H1 (cell line): Measurements from ENCODE around the gene DPP4. TPM values are rescaled to one million over a fixed set of nuclear protein-coding genes. Genes with fewer than 3 reads are reported as not detected.

Experiments used
- CTCF ChIA-PET: fragments of 300-600 bp; sonication (Branson Sonifier 250); formaldehyde crosslinking; loops from one replicate; lab custom pipeline; 2021; ENCODE audit not compliant: partially characterized antibody; lab: Charles Lee
- POLR2A ChIA-PET: fragments of 300-600 bp; sonication (Branson Sonifier 250); formaldehyde crosslinking; loops from one replicate; lab custom pipeline; 2021; ENCODE audit warnings: inconsistent platforms; ENCODE audit not compliant: partially characterized antibody; lab: Charles Lee
- DNase-seq, 2 experiments: peaks; one replicate each; pipeline versions ENCODE4 v3.0.0 to v3.0.0-alpha.2; 2010 to 2022; ENCODE audit warnings: low spot score in 2 of 2, low read depth in 1 of 2, mixed read lengths in 1 of 2
- FAIRE-seq: peaks from 2 replicates; lab custom pipeline; 2011; peaks lifted over from hg19 to GRCh38; lab: Jason Lieb, UNC
- H2AFZ ChIP-seq: 2 replicates; pipeline ENCODE4 v1.8.1; 2012; ENCODE audit warnings: low read length, inconsistent platforms
- H2AK5ac ChIP-seq: 2 replicates; pipeline ENCODE4 v1.6.1; 2013; ENCODE audit warnings: low read depth, low read length
- H2BK120ac ChIP-seq: replicated peaks from 2 replicates; pipeline ENCODE3; 2013; ENCODE audit warnings: low read depth, low read length, inconsistent platforms
- H2BK12ac ChIP-seq: 2 replicates; pipeline ENCODE4 v1.6.1; 2013; ENCODE audit warnings: low read depth, low read length
- H2BK15ac ChIP-seq: 2 replicates; pipeline ENCODE4 v1.6.1; 2013; ENCODE audit warnings: low read length
- H2BK20ac ChIP-seq: 2 replicates; pipeline ENCODE4 v1.6.1; 2013; ENCODE audit warnings: low read length
- H2BK5ac ChIP-seq: 2 replicates; pipeline ENCODE4 v1.6.1; 2013; ENCODE audit warnings: low read depth, low read length
- H3K14ac ChIP-seq: 2 replicates; pipeline ENCODE4 v1.6.1; 2013; ENCODE audit warnings: inconsistent platforms; ENCODE audit not compliant: insufficient read length
- H3K18ac ChIP-seq: 2 replicates; pipeline ENCODE4 v1.6.1; 2013; ENCODE audit warnings: low read length; ENCODE audit errors: extremely low read depth
- H3K23ac ChIP-seq: 2 replicates; pipeline ENCODE4 v1.6.1; 2013; ENCODE audit warnings: inconsistent platforms; ENCODE audit not compliant: insufficient read length
- H3K23me2 ChIP-seq: 2 replicates; pipeline ENCODE4 v1.6.1; 2013; ENCODE audit warnings: low read depth, low read length
- H3K27ac ChIP-seq: 2 replicates; pipeline ENCODE4 v1.6.1; 2011; ENCODE audit warnings: low read depth, low read length, inconsistent platforms
- H3K27me3 ChIP-seq, 4 experiments: replicated peaks in 1 of 4; 1 replicate in 1 of 4; 2 replicates in 3 of 4; pipeline versions ENCODE4 v1.6.1 to v1.8.1; 2011 to 2013; ENCODE audit warnings: low read length in 3 of 4, mild to moderate bottlenecking in 3 of 4, inconsistent platforms in 2 of 4, mixed read lengths in 2 of 4, moderate library complexity in 1 of 4; ENCODE audit not compliant: control insufficient read depth in 3 of 4, insufficient read depth in 3 of 4; ENCODE audit errors: extremely low read depth in 1 of 4
- H3K36me3 ChIP-seq, 4 experiments: 2 replicates each; pipeline versions ENCODE4 v1.6.1 to v1.8.1; 2011 to 2013; ENCODE audit warnings: mild to moderate bottlenecking in 4 of 4, low read length in 3 of 4, moderate library complexity in 2 of 4, control low read depth in 1 of 4, inconsistent platforms in 1 of 4; ENCODE audit not compliant: insufficient read depth in 4 of 4, control insufficient read depth in 2 of 4
- H3K4ac ChIP-seq: replicated peaks from 2 replicates; pipeline ENCODE3; 2013; ENCODE audit warnings: low read length, low read depth, mixed read lengths, inconsistent platforms; ENCODE audit not compliant: insufficient read length
- H3K4me1 ChIP-seq, 4 experiments: replicated peaks in 1 of 4; 1 replicate in 1 of 4; 2 replicates in 3 of 4; pipeline versions ENCODE4 v1.6.1 to v1.8.1; 2011 to 2013; ENCODE audit warnings: low read length in 3 of 4, inconsistent platforms in 2 of 4, mixed read lengths in 1 of 4; ENCODE audit not compliant: insufficient read depth in 4 of 4, control insufficient read depth in 3 of 4
- H3K4me2 ChIP-seq, 2 experiments: 2 replicates each; pipeline versions ENCODE4 v1.6.1 to v1.8.1; 2011 to 2013; ENCODE audit warnings: low read depth in 2 of 2, low read length in 2 of 2, control low read depth in 1 of 2, inconsistent platforms in 1 of 2, mild to moderate bottlenecking in 1 of 2; ENCODE audit not compliant: insufficient read depth in 1 of 2
- H3K4me3 ChIP-seq, 4 experiments: fragments of 200-600, 300-600 bp in 1 of 4; sonication (generic), shearing (Covaris generic), sonication (Bioruptor Twin) in 1 of 4; 2 replicates each; pipeline versions ENCODE4 v1.5.1 to v1.8.1; 2011 to 2016; ENCODE audit warnings: low read length in 4 of 4, low read depth in 3 of 4, control low read depth in 2 of 4, inconsistent platforms in 2 of 4, mild to moderate bottlenecking in 2 of 4, mixed read lengths in 1 of 4, moderate library complexity in 1 of 4; ENCODE audit not compliant: insufficient read depth in 2 of 4; ENCODE audit errors: extremely low read depth in 1 of 4
- H3K56ac ChIP-seq: replicated peaks from 2 replicates; pipeline ENCODE3; 2013; ENCODE audit warnings: low read depth, mild to moderate bottlenecking, mixed read lengths, low read length, inconsistent platforms; ENCODE audit not compliant: insufficient read length
- H3K79me1 ChIP-seq: 2 replicates; pipeline ENCODE4 v1.6.1; 2013; ENCODE audit warnings: low read depth, low read length, control low read depth
- H3K79me2 ChIP-seq, 2 experiments: 2 replicates each; pipeline versions ENCODE4 v1.6.1 to v1.8.1; 2012 to 2013; ENCODE audit warnings: low read length in 2 of 2, mild to moderate bottlenecking in 2 of 2, inconsistent platforms in 1 of 2; ENCODE audit not compliant: insufficient read depth in 2 of 2, control insufficient read depth in 1 of 2
- H3K9ac ChIP-seq, 4 experiments: replicated peaks in 1 of 4; 1 replicate in 1 of 4; 2 replicates in 3 of 4; pipeline versions ENCODE4 v1.6.1 to v1.8.1; 2011 to 2013; ENCODE audit warnings: low read depth in 3 of 4, low read length in 3 of 4, control low read depth in 2 of 4, mild to moderate bottlenecking in 2 of 4, moderate library complexity in 2 of 4, inconsistent platforms in 1 of 4; ENCODE audit errors: extremely low read depth in 1 of 4
- H3K9me3 ChIP-seq, 2 experiments: 2 replicates each; pipeline versions ENCODE4 v1.6.1 to v1.8.1; 2012 to 2013; ENCODE audit warnings: mild to moderate bottlenecking in 2 of 2, moderate library complexity in 2 of 2, control low read depth in 1 of 2, inconsistent platforms in 1 of 2, low read depth in 1 of 2, low read length in 1 of 2, mixed read lengths in 1 of 2; ENCODE audit not compliant: insufficient read depth in 2 of 2
- H4K20me1 ChIP-seq, 2 experiments: replicated peaks in 1 of 2; 2 replicates each; pipeline versions ENCODE3 to v1.8.1; 2011 to 2013; ENCODE audit warnings: inconsistent platforms in 2 of 2, low read length in 2 of 2, mild to moderate bottlenecking in 1 of 2; ENCODE audit not compliant: insufficient read depth in 2 of 2, control insufficient read depth in 1 of 2
- H4K5ac ChIP-seq: 2 replicates; pipeline ENCODE4 v1.6.1; 2013; ENCODE audit warnings: low read length, low read depth, mixed read lengths, inconsistent platforms; ENCODE audit not compliant: insufficient read length
- H4K8ac ChIP-seq: 2 replicates; pipeline ENCODE4 v1.8.0; 2013; ENCODE audit warnings: mild to moderate bottlenecking, moderate library complexity, low read length, inconsistent platforms; ENCODE audit not compliant: insufficient read depth; ENCODE audit errors: extremely low read depth
- H4K91ac ChIP-seq: replicated peaks from 2 replicates; pipeline ENCODE3; 2013; ENCODE audit warnings: low read length, mixed read lengths, inconsistent platforms; ENCODE audit not compliant: insufficient read length
- WGBS, 2 experiments: shearing (Covaris generic) in 1 of 2; methylation state at CpG; one replicate each; pipeline versions ENCODE4 v1.1.6 to v1.1.7; 2013 to 2015; ENCODE audit warnings: low lambda C conversion rate in 2 of 2, mixed read lengths in 2 of 2, inconsistent platforms in 1 of 2, low coverage in 1 of 2, missing lambda C conversion rate in 1 of 2; ENCODE audit not compliant: insufficient replicate concordance in 2 of 2, insufficient coverage in 1 of 2, insufficient read length in 1 of 2; ENCODE audit errors: extremely low coverage in 1 of 2, missing lambda C conversion rate in 1 of 2; 5-methylcytosine and 5-hydroxymethylcytosine counted together
- polyA plus RNA-seq, 7 experiments: library from polyadenylated mRNA; depleted of rRNA in 3 of 7; stranded (reverse) in 5 of 7; unstranded in 2 of 7; fragments of >200 nt in 5 of 7; fragments of 200-250 nt in 2 of 7; gene quantifications; 1 replicate in 5 of 7; 2 replicates in 1 of 7; 4 replicates in 1 of 7; pipeline versions ENCODE4 v1.2.1 to v1.2.3, GENCODE V29; 2011 to 2013; ENCODE audit warnings: missing spikeins in 2 of 7, mixed read lengths in 2 of 7
- total RNA-seq: library from RNA; stranded (reverse); fragmentation: NEBNext Ultra II Directional; extraction: Animal tissue kit (Norgen Biotek cat#: 25700); gene quantifications from 2 replicates; pipeline ENCODE4 v1.2.1, GENCODE V29; 2021

Gene DPP4
- total and polyA plus RNA-seq, 2 of the 8 experiments (the other 6 are each of a cell fraction or from before 2014, with no cell fraction given), result 1.3 to 3.1 TPM

DNA sequence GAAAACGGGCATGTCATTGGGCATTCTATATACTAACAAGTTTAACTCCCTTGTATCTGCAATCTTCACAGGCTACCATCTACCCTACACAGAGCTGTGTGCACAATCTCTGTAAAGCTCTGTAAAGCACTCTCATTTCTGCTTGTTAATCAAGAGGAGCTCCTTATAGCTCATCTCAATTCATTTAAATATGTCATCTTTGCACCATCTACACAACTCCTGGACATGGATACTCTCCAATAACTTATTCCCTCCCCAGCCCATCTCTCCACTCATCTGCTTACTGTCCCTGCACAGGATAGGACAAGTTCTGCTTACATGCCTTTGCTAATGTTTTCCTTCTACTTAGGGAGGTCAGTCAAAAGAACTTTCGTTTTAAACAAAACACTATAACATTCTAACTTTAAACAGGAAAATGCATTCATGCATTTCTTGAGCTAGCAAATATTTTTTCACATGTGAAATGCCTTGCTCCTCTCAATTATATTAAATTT lies 61.4 kb downstream of the DPP4 start:
- no peak overlapping the region for H3K23ac ChIP-seq
- no peaks in the 10 kb centered on the region for H3K27me3 ChIP-seq
- no peaks in the 10 kb centered on the region for H4K20me1 ChIP-seq
- no peak overlapping the region for H3K4me3 ChIP-seq
- no peak overlapping the region for H3K27ac ChIP-seq
- H3K4ac ChIP-seq, result no peak overlapping the region
- H3K4me2 ChIP-seq, result no peak overlapping the region
- H2AK5ac ChIP-seq, result no peak overlapping the region
- 85% methylated on average over 2 of the region's 2 CpGs; no CpG with 5 or more reads in 1 of the 2 experiments for WGBS, 2 experiments
- H2BK5ac ChIP-seq, result no peak overlapping the region
- peaks cover 0 to 3% (median 0%) of the 10 kb centered on the region in 4 experiments; a peak in 1 of 7 replicates for H3K4me1 ChIP-seq
- H4K8ac ChIP-seq, result no peak overlapping the region
- H3K79me2 ChIP-seq, result no peaks in the 10 kb centered on the region
- no peaks in the 10 kb centered on the region for H3K36me3 ChIP-seq
- H3K79me1 ChIP-seq, result no peaks in the 10 kb centered on the region
- no peak for DNase-seq
- H4K91ac ChIP-seq, result no peak overlapping the region
- no peak overlapping the region for H2AFZ ChIP-seq
- H3K23me2 ChIP-seq, result no peaks in the 10 kb centered on the region
- ChIA-PET CTCF (interaction anchor here (1.0 to 2.2 kb wide), 4 partner anchors 13 to 24 kb away, joined by 3 to 11 read pairs (median 3); no protein-coding TSS in a partner anchor), POLR2A (interaction anchor here (1.1 kb wide), 1 partner anchor 13 kb away, joined by 3 read pairs; no protein-coding TSS in a partner anchor)
- no peak for FAIRE-seq
- H3K18ac ChIP-seq, result no peak overlapping the region
- no peak overlapping the region for H3K9ac ChIP-seq
- H2BK12ac ChIP-seq, result no peak overlapping the region
- H3K14ac ChIP-seq, result no peak overlapping the region
- no peak overlapping the region for H2BK15ac ChIP-seq
- no peak overlapping the region for H4K5ac ChIP-seq
- no peak overlapping the region for H2BK120ac ChIP-seq
- H3K56ac ChIP-seq, result no peak overlapping the region
- H2BK20ac ChIP-seq, result no peak overlapping the region
- no peaks in the 10 kb centered on the region for H3K9me3 ChIP-seq
